ENCODE data around the gene RNPEPL1.

RNPEPL1 gene

GRCh38 chr2:240578488-240578887, 10.2 kb downstream of the RNPEPL1 start:
- DNase-seq = no peak

- DNase-seq = no peak
Observed at GRCh38 chr2:240579071-240579762, 10.9 kb downstream of the RNPEPL1 start.

- DNase-seq = peak; percentile 75
Observed at GRCh38 chr2:240579771-240580614, 11.7 kb downstream of the RNPEPL1 start.

DNA sequence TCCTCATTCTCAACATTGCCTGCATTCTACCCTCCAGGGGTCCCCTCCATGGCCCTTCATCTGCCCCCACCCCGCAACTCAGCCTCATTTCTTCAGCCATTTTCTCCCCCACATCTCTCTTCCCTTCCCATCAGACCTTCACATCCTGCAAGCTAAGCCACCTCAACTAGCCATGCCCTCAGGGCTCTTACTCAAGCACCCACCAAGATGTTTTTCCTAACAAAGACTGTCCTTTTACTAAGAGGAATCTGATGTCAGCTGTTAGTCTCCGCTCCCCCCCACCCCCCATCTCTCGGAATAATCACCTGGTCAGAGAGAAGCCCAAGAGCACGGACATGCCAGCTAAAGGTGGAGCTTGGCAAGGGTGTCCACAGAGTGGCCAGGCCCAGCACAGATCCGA, 13.5 kb downstream of the RNPEPL1 start:
- DNase-seq = no peak

DNA sequence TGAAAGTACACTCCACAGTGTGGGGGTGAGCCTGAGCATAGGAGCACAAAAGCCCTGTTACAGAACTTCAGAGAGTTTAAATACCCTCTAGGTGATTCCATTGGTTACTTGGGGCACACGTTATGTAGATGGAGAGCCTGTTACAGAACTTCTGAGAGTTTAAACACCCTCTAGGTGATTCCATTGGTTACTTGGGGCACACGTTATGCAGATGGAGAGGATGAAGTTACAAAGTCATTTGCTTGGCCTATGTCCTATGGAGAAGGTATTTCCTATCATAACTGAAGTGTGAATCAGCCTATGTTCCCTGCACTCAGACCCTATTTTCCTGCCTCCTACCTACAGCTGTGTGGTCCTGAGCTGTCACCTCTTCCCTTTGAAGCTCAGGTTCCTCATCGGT, 14.5 kb downstream of the RNPEPL1 start:
- DNase-seq = no peak

DNA sequence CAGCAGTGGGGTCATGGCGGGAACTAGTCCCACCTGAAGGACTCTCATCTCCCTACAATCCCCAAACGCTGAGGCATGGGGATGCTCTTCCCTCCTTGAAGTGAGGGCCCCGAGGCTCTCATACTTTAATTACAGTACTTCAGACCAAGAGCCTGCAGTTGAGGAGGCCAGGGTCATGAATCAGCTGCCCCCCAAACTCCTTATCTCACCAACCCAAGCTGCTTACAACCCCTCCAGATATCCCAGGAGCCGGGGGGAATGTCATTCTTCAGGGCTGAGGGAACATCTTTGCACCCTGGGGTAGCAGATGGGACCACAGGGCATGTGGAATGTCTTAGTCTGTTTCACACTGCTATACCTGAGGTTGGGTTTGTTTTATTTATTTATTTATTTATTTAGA, 15.5 kb downstream of the RNPEPL1 start:
- no peak for DNase-seq

GRCh38 chr2:240584486-240585031, 16.3 kb downstream of the RNPEPL1 start:
- peak; percentile 98 for DNase-seq

DNA sequence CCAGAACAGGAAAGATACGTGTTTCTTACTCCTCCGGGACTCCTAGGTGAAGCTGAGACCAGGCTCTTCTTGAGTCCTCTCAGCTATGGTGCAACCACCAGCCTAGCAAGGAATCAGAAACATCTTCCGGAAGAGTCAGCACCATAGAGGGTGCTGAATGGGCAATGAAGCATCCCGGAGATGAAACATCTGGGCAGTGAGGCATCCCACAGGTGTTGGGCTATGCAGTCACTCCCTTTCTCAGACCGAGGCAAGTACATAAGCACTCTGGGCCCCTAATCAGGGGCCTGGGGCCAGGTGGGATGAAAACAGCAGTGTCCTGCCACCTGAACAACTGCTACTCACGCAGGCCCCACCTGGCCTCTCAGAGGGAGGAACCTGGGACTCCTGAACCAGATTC, 16.8 kb downstream of the RNPEPL1 start:
- no peak for DNase-seq

DNA sequence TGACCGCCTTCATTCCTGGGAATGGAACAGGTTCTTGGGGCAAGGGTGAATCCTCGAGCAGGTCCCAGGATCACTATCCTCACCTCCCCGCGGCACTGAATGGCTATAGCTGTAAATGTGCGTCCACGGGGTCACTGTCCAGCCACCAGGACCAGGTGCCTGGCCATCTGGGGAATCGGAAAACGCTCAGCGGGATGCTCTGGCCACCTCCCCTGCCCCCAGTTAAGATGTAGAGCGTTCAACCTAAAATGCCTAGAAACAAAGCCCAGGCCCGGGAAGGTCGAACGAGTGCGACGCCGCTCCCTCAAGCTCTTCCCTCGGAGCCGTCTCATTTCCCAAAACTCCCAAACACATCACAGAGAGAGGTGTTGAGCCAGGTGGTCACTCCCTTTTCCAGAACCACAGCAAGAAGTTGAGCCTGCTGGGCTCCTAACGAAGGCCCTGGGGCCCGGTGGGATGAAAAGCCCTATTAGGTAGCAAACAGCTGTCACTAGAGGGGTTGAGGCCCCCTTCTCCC, 17.5 kb downstream of the RNPEPL1 start:
- no peak for DNase-seq

DNA sequence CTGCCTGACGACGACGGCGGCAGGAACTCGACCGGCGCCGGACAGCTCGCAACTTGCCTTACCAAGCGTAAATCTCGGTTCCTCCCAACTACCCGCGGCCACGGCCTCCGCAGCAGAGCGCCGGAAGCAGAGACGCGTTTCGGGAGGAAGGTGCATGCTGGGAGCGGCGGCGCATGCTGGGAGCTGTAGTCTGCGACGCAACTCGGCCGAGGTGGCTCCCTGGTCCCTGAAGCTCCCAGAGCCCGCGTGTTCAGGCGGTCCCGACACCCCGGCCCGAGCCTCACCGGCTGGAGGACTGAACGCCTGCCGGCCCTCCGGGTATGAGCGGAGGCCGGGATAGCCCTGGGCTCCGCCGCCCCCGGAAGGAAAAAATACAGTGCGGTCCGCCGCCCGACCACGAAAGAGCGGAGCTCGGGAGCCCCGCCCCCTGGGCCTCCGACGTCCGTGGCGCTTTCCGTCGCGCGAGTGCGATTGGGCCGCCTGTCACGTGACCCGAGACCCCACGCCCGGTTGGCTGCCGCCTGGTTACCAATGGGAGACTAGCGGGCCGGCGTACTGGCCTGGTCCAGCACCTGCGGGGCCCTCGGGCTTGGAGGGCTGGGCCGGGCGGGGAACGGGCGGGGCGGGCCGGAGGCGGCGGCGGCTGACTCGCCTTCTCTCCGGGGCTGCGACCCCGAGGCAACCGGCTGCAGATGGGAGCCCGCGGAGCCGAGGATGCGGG, 18.1 kb downstream of the RNPEPL1 start, which contains the start of gene CAPN10:
Gene CAPN10, plus strand, starts transcription at position 537 of the 721 bp plus-strand sequence. Its CDS starts 178 bp downstream, at position 715.
- DNase-seq = peak; percentile 76

DNA sequence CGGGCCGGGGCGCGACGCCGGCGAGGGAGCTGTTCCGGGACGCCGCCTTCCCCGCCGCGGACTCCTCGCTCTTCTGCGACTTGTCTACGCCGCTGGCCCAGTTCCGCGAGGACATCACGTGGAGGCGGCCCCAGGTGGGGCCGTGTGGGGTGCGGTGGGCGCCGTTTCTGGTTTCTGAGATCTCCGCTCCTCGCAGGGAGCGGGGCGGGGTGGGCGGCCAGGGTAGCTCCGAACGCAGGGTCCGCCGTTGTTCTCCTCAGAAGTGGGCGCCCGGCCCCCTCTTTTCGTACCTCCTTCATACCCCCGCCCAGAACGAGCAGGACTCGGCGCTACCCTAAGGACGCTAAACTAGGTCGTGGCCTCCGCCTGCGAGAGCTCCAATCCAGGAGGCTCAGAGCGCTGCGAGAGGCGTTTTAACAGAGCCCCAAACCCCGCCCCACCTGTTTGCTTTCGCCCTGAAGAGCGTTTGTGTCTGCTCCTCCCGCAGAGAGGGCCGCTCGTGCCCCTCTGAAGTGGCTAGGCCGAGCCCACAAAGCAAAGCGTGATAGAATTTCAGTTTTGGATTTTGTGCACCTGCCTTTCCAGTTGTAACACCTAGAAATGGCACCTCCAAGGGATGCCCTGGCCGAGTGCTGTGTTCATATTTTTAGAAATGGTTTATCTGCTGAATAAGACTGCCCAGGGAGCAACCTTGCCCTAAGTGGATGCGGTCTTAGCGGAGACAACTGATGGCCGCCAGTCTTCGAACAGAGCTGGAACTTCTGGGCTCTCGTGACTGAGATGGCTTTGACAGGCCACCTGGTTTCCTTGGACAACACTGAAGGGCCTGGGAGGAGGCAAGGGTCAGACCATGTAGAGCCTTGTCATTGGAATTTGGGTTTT, 18.9 kb downstream of the RNPEPL1 start:
- no peak for DNase-seq

GRCh38 chr2:240588006-240588655, 19.8 kb downstream of the RNPEPL1 start:
- no peak for DNase-seq

GRCh38 chr2:240588669-240589068, 20.4 kb downstream of the RNPEPL1 start:
- no peak for DNase-seq

- DNase-seq = no peak
Observed at GRCh38 chr2:240589375-240589774, 21.1 kb downstream of the RNPEPL1 start.

DNA sequence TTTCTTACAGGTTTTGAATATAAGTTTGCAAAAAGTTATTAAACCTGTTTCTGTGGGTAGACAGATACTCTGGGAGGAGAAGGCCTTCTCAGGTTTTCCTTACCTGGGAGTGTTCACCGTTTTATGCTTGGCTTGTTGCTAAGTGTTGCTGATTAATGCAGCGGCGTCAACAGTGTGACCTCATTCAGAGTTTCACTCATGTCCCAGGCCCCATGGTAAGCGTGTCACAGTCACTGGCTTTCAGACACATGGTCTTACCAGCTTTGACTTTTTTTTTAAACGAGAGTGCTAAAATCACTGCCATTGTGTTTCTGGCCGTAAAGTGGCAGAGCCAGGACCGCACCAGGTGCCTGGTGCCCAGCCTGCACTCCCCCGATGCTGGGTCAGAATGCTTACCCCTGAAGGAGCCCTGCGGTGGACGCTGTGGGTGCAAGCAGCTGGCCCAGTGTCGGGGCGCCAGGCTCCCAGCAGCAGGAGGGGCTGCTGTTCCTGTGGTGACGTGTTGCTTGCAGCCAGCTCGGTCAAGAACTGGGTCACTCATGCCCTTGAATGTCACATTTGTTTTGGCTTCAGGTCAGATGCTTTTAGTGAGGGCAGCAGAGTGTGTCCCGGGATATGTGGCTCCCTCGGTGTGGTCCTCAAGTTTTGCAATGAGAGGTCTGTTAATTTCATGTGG, 21.7 kb downstream of the RNPEPL1 start:
- DNase-seq = no peak

- DNase-seq = no peak
Observed at GRCh38 chr2:240590681-240591111, 22.4 kb downstream of the RNPEPL1 start.

GRCh38 chr2:240591226-240591625, 22.9 kb downstream of the RNPEPL1 start:
- DNase-seq = no peak

- no peak for DNase-seq
Observed at GRCh38 chr2:240591784-240592183, 23.5 kb downstream of the RNPEPL1 start.

GRCh38 chr2:240593026-240593702, 24.9 kb downstream of the RNPEPL1 start:
- peak; percentile 95 for DNase-seq

All from NCI-H1694 (cell line).